HG02943 (cell line): ENCODE results near the gene ZNF425.
"Not testable (repeated sequence)": the region's sequence is repeated elsewhere in the genome, so short reads cannot be mapped to it uniquely, and the experiment has no call there.

Experiments
- ATAC-seq: cut with Tn5 transposase; IDR thresholded peaks from one replicate; pipeline ENCODE4 v1.9.1; 2021; ENCODE audit warnings: mild to moderate bottlenecking, low read depth, moderate library complexity; ENCODE audit not compliant: unreplicated experiment

The ZNF425 gene

GRCh38 chr7:149125863-149126661 lies at the start of gene ZNF425:
Gene ZNF425, minus strand, starts transcription at chr7:149126324. Its CDS starts 111 bp downstream, at chr7:149126213.
- ATAC-seq: peak; percentile 78

DNA sequence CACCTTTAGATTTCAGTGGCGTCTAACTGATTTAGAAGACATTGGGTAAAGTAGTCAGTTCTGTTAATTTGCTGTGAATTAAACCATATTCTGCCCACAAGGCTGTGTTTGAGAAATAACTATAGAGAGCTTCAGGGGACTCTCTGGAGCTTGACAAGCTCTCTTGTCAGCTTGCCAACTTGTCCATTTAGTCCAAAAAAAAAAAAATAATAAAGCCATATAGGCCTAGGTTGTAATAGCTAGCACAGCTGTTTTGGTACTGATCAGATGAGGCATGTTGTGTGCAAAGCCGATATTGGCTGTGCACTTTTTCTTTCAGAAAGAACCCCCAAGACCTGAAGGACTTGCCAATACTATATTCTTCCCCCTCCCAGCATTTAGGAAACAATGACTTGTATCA lies 49.0 kb upstream of the ZNF425 start:
- no peak for ATAC-seq

DNA sequence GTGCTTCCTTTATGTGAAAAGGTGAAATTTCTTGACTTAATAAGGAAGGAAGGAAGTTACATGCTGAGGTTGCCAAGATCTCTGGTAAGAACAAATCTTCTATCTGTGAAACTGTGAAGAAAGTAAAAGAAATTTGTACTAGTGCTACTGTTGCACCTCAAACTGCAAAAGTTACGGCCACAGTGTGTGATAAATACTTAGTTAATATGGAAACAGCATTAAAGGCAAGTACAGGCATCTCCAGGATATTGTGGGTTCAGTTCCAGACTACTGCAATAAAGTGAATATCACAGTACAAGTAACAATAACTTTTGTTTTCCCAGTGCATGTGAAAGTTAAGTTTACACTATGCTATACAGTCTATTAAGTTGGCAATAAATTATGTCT lies 46.4 kb upstream of the ZNF425 start:
- no peak for ATAC-seq

- no peak for ATAC-seq
Measured at GRCh38 chr7:149171892-149172533, 45.9 kb upstream of the ZNF425 start.

DNA sequence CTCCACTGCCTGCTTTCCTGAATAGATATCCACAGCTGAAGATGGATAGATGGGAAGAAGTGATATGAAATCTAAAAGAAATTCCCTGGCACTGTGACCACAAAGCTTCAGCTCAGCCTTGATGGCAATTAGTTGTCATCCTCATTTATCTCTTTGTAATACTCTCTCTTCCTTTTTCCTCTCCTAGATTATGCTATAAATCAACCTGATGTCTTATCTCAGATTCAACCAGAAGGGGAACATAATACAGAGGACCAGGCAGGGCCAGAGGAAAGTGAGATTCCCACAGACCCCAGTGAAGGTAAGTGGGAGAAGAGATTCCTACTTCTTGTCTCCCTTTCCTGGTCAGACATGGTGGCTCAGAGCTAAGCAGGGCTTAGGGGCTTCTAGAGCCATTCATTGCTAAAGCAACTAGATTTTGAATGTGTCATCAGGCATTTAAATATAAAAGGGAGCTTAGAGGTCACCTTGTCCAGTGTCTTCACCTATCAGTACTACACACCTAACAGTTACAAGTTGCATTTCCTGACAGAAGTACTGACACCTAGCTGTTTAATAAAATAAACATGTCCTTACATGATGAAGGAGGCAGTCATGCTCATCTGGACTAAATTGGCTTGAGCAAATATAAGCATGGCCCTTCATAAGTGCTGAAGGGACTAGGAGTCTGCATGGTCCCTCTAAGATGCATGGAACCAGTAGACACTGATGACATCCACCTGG lies 40.7 kb upstream of the ZNF425 start:
- ATAC-seq: no peak

DNA sequence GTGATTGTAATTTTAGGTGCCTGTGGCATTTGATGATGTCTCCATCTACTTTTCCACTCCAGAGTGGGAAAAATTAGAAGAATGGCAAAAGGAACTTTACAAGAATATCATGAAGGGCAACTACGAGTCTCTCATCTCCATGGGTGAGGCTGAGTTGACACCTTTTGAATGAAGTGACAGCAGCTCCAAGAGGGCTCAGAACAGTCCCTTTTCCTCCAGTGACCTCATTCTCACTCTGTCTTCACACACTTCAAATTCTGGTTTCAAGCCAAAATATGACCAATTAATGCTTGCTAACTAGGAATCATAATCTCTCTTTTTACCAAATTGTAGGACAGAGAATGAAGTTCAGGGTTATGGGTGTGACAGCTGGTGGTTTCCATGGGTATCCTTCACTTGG lies 40.0 kb upstream of the ZNF425 start:
- no peak for ATAC-seq

- ATAC-seq: no peak
Measured at GRCh38 chr7:149161241-149161848, 35.2 kb upstream of the ZNF425 start.

DNA sequence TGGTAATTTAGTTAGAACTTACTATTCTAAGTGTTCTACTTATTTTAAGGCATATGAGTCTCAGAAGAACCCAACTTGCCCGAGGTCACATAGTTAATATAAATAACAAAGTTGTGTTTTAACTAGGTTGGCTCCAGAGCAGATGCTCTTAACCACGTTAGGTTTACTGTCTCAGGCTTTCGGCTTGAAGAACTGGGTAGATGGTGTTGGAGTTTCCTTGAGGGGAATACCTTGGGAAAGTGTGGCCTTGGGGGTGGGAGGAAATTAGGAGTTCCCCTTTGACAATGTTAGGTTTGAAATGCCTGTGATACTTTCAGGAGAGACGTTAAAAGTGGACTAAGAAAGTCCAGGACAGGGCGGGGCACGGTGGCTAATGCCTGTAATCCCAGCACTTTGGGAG lies 30.8 kb upstream of the ZNF425 start:
- no peak for ATAC-seq

- no peak for ATAC-seq
Measured at GRCh38 chr7:149154056-149154455, 27.9 kb upstream of the ZNF425 start.

DNA sequence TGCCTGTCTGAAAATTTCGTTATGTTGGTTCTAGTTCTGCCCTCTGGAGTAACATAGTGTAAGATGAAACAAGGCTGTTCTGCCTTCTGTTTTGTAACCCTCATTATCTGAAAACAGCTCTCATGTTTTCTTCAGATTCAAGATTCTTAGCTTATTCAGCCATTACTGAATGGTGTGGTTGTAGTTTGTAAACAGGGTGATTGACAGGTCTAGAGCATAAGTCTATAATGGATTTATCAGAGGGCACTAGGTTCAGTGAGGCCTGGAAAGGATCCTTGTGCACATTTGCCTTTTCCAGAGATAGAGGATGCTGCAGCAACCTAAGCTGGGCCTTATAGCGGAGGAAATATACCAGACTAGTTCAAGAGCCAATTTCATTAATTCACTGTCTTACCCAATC lies 27.2 kb upstream of the ZNF425 start:
- ATAC-seq: no peak

- no peak for ATAC-seq
Measured at GRCh38 chr7:149150981-149151380, 24.9 kb upstream of the ZNF425 start.

- peak; percentile 39 for ATAC-seq
Measured at GRCh38 chr7:149147752-149148653, 21.9 kb upstream of the ZNF425 start.

DNA sequence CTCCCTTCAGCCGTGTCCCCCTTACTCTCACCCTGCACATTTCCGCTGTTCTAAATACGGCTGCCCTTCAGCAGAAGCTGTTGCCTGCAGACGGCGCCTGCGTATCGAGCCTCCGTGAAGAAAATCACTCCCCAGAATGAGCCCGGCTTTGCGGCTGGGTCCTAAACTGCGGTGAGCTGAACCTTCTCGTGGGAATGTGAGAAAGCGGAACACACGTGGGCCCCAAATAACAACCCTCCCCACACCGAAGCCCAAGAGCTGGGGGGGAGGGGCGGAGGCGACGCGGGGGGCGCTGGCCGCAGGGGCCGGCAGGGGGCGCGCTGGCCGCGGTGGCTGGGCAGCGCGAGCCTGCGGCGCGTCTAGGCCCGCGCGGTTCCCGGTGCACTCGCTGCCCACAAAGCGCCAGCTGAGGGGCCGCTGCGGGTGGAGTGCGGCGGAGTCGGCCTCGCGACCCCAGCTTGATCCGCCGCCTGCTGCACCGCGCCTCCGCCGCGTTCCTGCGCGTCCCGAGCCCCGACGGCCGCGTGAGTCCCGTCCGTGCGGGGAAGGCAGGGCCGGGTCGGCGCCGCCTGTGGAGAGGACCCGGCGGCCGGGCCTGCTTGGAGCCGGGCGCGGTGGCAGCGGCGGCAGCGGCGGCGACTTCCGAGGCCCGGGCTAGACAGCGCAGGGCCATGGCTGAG lies 21.1 kb upstream of the ZNF425 start, which contains the start of gene ZNF398:
ZNF398 (plus strand) TSS at position 382 of the 680 bp plus-strand sequence; CDS start at position 672, 290 bp downstream.
- ATAC-seq: peak; percentile 62

- ATAC-seq: no peak
Measured at GRCh38 chr7:149145031-149145845, 19.1 kb upstream of the ZNF425 start.

DNA sequence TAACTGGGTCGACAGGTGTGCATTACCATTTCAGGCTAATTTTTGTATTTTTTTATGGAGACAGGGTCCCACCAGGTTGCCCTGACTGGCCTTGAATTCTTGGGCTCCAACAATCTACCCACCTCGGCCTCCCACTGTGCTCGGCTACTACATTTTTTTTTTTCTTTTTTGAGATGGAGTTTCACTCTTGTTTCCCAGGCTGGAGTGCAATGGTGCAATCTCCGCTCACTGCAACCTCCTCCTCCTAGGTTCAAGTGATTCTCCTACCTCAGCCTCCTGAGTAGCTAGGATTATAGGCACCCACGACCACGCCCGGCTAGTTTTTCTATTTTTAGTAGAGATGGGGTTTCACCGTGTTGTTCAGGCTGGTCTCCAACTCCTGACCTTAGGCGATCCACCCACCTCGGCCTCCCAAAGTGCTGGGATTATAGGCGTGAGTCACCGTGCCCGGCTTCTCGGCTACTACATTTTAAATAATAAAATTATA lies 18.4 kb upstream of the ZNF425 start:
- not testable (repeated sequence) for ATAC-seq

DNA sequence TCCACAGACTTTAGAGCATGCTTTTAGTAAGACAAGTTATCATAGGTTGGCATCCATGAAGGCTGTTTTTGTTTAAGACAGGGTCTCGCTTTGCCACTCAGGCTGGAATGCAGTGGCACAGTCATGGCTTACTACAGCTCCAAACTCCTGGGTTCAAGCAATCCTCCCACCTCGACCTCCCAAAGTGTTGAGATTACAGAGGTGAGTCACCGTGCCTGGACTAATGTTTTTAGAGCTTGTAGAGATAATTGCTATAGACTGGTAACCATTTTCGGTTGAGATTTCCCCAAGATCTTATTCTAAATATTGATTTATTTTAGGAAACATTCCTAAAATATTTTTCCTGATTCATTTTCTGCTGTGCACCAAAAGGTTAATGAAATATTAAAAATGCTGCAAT lies 15.8 kb upstream of the ZNF425 start:
- ATAC-seq: no peak

DNA sequence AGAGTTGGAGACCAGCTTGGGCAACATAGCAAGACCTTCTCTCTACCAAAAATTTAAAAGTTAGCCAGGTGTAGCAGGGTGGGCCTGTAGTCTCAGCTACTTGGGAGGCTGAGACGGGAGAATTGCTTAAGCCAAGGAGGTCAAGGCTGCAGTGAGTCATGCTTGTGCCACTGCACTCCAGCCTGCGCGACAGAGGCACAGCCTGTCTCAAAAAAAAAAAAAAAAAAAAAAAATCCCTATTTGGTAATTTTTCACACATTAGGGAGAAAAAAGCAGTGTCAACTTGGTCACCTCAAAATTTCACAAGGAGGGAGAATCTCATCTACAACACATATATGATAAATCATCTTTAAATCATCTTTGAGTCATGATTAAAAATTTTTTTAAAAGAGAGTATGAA lies 14.7 kb upstream of the ZNF425 start:
- no peak for ATAC-seq

GRCh38 chr7:149136118-149136517 lies 10.0 kb upstream of the ZNF425 start:
- no peak for ATAC-seq
